Measurements from ENCODE around the gene OR2T34.
"Not testable (repeated sequence)": the region's sequence is repeated elsewhere in the genome, so short reads cannot be mapped to it uniquely, and the experiment has no call there.

The OR2T34 gene

DNA sequence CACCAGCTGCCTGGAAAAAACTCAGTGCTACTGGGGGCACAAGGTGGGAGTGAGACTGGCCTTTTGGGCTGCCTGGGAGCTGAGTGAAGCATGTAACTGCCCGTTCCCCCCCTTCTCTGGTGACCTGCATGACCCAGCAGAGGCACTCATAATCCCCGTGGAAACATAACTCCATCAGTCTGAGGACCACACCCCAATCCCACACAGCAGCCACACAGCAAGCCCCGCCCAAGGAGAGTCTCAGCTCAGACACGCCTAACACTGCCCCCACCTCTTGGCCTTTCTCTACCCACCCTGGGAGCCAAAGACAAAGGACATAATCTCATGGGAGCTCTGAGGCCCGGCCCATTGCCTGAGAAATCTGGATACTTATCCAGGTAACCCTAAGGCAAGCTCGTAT, 23.5 kb downstream of the OR2T34 start:
- not testable (repeated sequence) for DNase-seq

GRCh38 chr1:248547383-248547782, 27.2 kb downstream of the OR2T34 start:
- DNase-seq: not testable (repeated sequence)

DNA sequence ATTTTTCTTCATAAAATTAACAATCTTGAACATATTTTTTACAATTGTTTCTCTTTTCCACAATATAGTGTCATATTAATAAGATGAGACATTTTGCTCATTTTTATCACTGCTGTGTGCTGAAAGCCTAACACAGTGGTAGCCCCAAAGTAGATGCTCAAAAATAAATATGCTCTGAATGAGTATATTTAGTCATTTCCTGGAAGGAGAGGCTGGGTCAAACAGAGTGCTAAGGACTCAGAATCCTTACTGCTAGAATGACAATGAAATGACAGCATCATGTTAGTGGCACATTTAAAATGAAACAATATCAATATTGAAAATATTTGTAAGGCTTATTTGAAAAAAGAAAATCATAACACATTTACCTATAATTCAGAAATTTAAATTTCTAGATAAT, 37.1 kb downstream of the OR2T34 start:
- DNase-seq: not testable (repeated sequence)
